Brain microvascular endothelial cell (primary cell): ENCODE measurements around the gene SMAP2.

Experiments used
- DNase-seq: peaks from one replicate; pipeline ENCODE4 v3.0.0-alpha.2; 2020
- H3K27ac ChIP-seq: fragments of 250-450 bp; sonication (Bioruptor Pico); 2 replicates; pipeline ENCODE4 v1.5.1; 2020; ENCODE audit warnings: mild to moderate bottlenecking, moderate library complexity
- H3K27me3 ChIP-seq: fragments of 250-450 bp; sonication (Bioruptor Pico); replicated peaks from 2 replicates; pipeline ENCODE4 v1.5.1; 2020; ENCODE audit warnings: mild to moderate bottlenecking
- H3K36me3 ChIP-seq: fragments of 250-450 bp; sonication (Bioruptor Pico); replicated peaks from 2 replicates; pipeline ENCODE4 v1.5.1; 2020; ENCODE audit warnings: mild to moderate bottlenecking
- H3K4me3 ChIP-seq: 2 replicates; pipeline ENCODE4 v1.5.1; 2011; ENCODE audit warnings: low read depth, mild to moderate bottlenecking, control low read depth, low read length, moderate library complexity
- CTCF ChIP-seq: IDR thresholded peaks from 2 replicates; pipeline ENCODE4 v1.5.1; 2011; ENCODE audit warnings: low read depth, mild to moderate bottlenecking, moderate library complexity, low read length, control low read depth, inconsistent platforms; ENCODE audit errors: missing control alignments
- in situ Hi-C: cut with HindIII; loops from 2 replicates; pipeline ENCODE4 v1.10.0; 2017; ENCODE audit warnings: low sequenced_read_pairs, low pct_ligation_motif_present

Gene SMAP2

DNA sequence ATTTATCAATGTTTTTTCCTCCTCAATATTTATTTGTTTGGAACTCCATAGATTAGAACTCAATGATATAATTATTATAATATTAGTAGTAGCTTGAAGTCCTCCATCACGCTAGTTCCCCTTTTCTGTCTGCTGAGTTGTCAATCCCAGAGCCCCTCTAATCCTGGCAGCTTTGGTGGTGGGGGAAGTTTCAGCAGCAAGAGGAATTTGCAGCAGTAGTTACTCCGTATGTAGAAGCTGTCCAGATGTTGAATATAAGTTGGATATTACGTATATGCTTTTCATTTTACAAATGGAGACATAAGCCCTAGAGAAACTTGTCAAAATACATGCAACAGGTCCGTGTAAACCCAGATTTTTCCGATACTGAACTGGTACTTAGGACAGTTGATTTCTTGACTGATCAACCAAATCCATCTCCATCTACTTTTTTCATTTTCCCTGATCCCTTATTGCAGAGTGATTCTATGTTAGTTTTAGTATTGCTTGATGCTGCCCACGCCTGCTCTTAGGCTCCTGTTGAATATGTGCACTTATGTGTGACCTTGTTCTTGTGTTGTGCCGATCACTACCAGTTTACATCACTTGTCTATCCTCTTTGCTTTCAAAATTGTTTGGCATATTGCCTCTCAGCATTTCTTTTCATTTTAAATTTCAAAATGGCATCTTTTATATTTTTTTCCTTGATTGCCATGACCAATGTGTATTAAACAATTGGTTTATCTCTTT is 28.1 kb downstream of the SMAP2 start:
- DNase-seq = no peak
- H3K4me3 ChIP-seq = no peak overlapping the region
- H3K27me3 ChIP-seq = no peaks in the 10 kb centered on the region
- no peaks in the 10 kb centered on the region for H3K36me3 ChIP-seq
- TF ChIP-seq CTCF = no peak
- no peak overlapping the region for H3K27ac ChIP-seq
- in situ Hi-C loops = no loop called here

DNA sequence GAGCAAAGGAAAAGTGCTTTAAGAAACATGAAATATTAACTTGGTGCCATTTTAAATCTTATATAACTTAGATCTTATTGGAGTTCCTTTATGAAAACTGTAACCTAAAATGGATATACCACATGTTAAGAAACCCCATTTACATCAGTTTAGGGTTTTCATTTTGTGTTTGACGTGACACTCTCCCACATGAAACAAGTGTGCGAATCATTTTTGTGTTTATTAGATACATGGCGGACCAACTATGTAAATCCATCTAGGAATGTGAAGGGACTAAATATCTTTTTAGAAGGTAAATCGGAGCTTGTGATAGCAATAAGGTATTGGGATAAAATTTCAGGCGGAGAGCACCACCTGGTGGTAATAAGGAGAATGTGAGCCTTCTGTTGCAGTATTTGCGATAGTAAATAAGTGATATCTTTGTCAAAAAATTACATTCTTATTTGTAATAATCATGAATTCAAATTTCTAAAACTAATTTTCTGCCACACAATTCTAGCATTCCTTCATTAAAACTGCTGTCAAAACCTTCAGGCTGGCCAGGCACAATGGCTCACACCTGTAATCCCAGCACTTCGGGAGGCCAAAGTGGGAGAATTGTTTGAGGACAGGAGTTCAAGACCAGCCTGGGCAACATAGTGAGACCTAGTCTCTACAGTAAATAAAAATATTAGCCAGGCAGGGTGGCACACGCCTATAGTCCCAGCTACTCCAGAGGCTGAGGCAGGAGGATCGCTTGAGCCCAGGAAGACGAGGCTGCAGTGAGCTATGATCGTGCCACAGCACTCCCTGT is 31.3 kb downstream of the SMAP2 start:
- H3K27ac ChIP-seq = no peak overlapping the region
- TF ChIP-seq CTCF = peak; percentile 72
- no peaks in the 10 kb centered on the region for H3K27me3 ChIP-seq
- in situ Hi-C loops = no loop called here
- H3K36me3 ChIP-seq = no peaks in the 10 kb centered on the region
- DNase-seq = peak; percentile 31
- H3K4me3 ChIP-seq = no peak overlapping the region

DNA sequence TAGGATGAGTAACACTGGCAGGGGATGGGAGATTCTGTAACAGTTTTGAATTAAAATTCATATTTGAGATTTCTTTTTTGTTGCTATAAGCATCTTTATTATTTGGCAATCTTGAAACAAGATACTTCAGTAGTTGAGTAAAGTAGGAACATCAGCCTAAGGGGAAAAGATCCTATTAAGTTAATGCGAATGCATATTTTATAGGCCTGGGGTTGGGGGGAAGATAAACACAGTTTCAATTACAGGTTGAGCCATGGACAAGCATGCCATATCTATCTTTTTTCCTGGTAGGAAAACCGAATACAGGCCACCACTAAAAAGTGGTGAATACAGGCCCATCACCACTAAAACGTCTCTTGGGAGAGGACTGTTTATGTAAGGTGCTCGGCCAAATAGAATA is 32.3 kb downstream of the SMAP2 start:
- Histone ChIP-seq H3K36me3 (no peaks in the 10 kb centered on the region), H3K27ac (no peak overlapping the region), H3K4me3 (no peak overlapping the region), H3K27me3 (no peaks in the 10 kb centered on the region)
- no peak for DNase-seq
- no peak for TF ChIP-seq CTCF
- in situ Hi-C loops = no loop called here

DNA sequence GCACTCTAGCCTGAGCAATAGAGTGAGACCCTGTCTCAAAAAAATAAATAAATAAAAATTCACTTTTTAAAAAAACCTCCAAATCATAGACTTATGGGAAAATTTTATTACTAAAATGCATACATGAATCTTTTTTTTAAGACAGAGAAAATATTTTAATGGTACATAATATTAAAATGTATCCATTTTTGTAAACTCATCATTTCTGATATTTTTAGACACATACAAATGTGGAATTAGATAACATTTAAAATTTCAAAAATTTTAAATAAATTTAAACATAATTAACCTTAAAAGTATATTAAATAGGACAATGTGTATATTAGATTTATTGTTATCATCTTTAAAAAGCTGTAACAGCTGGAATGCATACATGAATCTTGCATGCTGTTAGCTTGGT is 33.9 kb downstream of the SMAP2 start:
- Histone ChIP-seq H3K4me3 (no peak overlapping the region), H3K27me3 (no peaks in the 10 kb centered on the region), H3K36me3 (no peaks in the 10 kb centered on the region), H3K27ac (no peak overlapping the region)
- in situ Hi-C loops = no loop called here
- no peak for TF ChIP-seq CTCF
- no peak for DNase-seq

- DNase-seq = no peak
- no peak overlapping the region for H3K27ac ChIP-seq
- no peaks in the 10 kb centered on the region for H3K27me3 ChIP-seq
- no peak overlapping the region for H3K4me3 ChIP-seq
- no peaks in the 10 kb centered on the region for H3K36me3 ChIP-seq
- in situ Hi-C loops = no loop called here
- TF ChIP-seq CTCF = no peak
Observed at GRCh38 chr1:40409467-40409866, 35.9 kb downstream of the SMAP2 start.
